ENCODE results near the gene KRTAP4-16. TPM values are rescaled to one million over a fixed set of nuclear protein-coding genes. Genes with fewer than 3 reads are reported as not detected.

Gene KRTAP4-16
- total and polyA plus RNA-seq, 2 of the 8 experiments (the other 6 are each of a cell fraction or from before 2014, with no cell fraction given) = not detected

GRCh38 chr17:41052566-41052965, 49.4 kb downstream of the KRTAP4-16 start:
- DNase-seq (ENCODE audit: low read depth in 1 of 2, low spot score in 2 of 2) = no peak

More at GRCh38 chr17:41052566-41052965, 49.4 kb downstream of the KRTAP4-16 start:
- no peak overlapping the region for H2BK12ac ChIP-seq (ENCODE audit: low read depth, low read length)
- H4K8ac ChIP-seq (ENCODE audit: extremely low read depth, insufficient read depth, low read length) = no peak overlapping the region
- no peak overlapping the region for H3K27ac ChIP-seq (ENCODE audit: low read depth, low read length)
- no peak overlapping the region for H2AFZ ChIP-seq (ENCODE audit: low read length)
- H2BK20ac ChIP-seq (ENCODE audit: low read length) = no peak overlapping the region
- no peak overlapping the region for H3K4me2 ChIP-seq (ENCODE audit: insufficient read depth in 1 of 2, low read depth in 2 of 2, low read length in 2 of 2)
- no peak overlapping the region for H2BK120ac ChIP-seq (replicated peaks; ENCODE audit: low read depth, low read length)
- no peak overlapping the region for H3K4ac ChIP-seq (replicated peaks; ENCODE audit: insufficient read length, low read depth, low read length)
- H4K91ac ChIP-seq (replicated peaks; ENCODE audit: insufficient read length, low read length) = no peak overlapping the region
- H3K4me3 ChIP-seq (ENCODE audit: extremely low read depth in 1 of 4, insufficient read depth in 2 of 4, low read depth in 3 of 4, low read length in 4 of 4) = no peak overlapping the region
- no peak overlapping the region for H2AK5ac ChIP-seq (ENCODE audit: low read depth, low read length)
- H3K9ac ChIP-seq (replicated peaks in 1 of 4; ENCODE audit: extremely low read depth in 1 of 4, low read depth in 3 of 4, low read length in 3 of 4) = no peak overlapping the region
- no peaks in the 10 kb centered on the region for H3K79me1 ChIP-seq (ENCODE audit: low read depth, low read length)
- H4K5ac ChIP-seq (ENCODE audit: insufficient read length, low read depth, low read length) = no peak overlapping the region
- FAIRE-seq = no peak
- CTCF ChIA-PET (ENCODE audit: partially characterized antibody) = no interaction called here
- H3K4me1 ChIP-seq (replicated peaks in 1 of 4; ENCODE audit: control insufficient read depth in 3 of 4, insufficient read depth in 4 of 4, low read length in 3 of 4) = peaks cover 0 to 2% (median 0%) of the 10 kb centered on the region in 4 experiments; a peak in 1 of 7 replicates
- H4K20me1 ChIP-seq (replicated peaks in 1 of 2; ENCODE audit: control insufficient read depth in 1 of 2, insufficient read depth in 2 of 2, low read length in 2 of 2) = no peaks in the 10 kb centered on the region
- no peak overlapping the region for H3K23ac ChIP-seq (ENCODE audit: insufficient read length)
- H3K23me2 ChIP-seq (ENCODE audit: low read depth, low read length) = no peaks in the 10 kb centered on the region
- H3K36me3 ChIP-seq (ENCODE audit: control insufficient read depth in 2 of 4, insufficient read depth in 4 of 4, low read length in 3 of 4) = no peaks in the 10 kb centered on the region
- H2BK5ac ChIP-seq (ENCODE audit: low read depth, low read length) = no peak overlapping the region
- H3K27me3 ChIP-seq (replicated peaks in 1 of 4; ENCODE audit: control insufficient read depth in 3 of 4, extremely low read depth in 1 of 4, insufficient read depth in 3 of 4, low read length in 3 of 4) = no peaks in the 10 kb centered on the region
- TF ChIP-seq BCL11A (IDR thresholded peaks at IDR 0.05; ENCODE audit: low read depth in 2 of 2, low read length in 2 of 2) = no peak
- no peak for TF ChIP-seq KDM4A (IDR thresholded peaks at IDR 0.05; ENCODE audit: low read depth, low read length, severe bottlenecking)
- TF ChIP-seq USF2 (IDR thresholded peaks at IDR 0.05; ENCODE audit: low read length) = no peak
- no peak for TF ChIP-seq POLR2AphosphoS5 (IDR thresholded peaks at IDR 0.05; ENCODE audit: low read depth, low read length)
- TF ChIP-seq CHD2 (IDR thresholded peaks at IDR 0.05; ENCODE audit: low read length) = no peak
- TF ChIP-seq ATF3 (IDR thresholded peaks at IDR 0.05; ENCODE audit: insufficient read depth, low read depth, low read length) = no peak
- no peak overlapping the region for H3K18ac ChIP-seq (ENCODE audit: extremely low read depth, low read length)
- H3K14ac ChIP-seq (ENCODE audit: insufficient read length) = no peak overlapping the region
- H3K56ac ChIP-seq (replicated peaks; ENCODE audit: insufficient read length, low read depth, low read length) = no peak overlapping the region
- POLR2A ChIA-PET (ENCODE audit: partially characterized antibody) = no interaction called here
- H3K79me2 ChIP-seq (ENCODE audit: control insufficient read depth in 1 of 2, insufficient read depth in 2 of 2, low read length in 2 of 2) = no peaks in the 10 kb centered on the region
- H3K9me3 ChIP-seq (ENCODE audit: insufficient read depth in 2 of 2, low read depth in 1 of 2, low read length in 1 of 2) = 0 out of 4 replicates have a peak, but pooled peaks cover 0 to 2% of the 10 kb centered on the region in 2 experiments
- no peak overlapping the region for H2BK15ac ChIP-seq (ENCODE audit: low read length)
